GM21825 (cell line): ENCODE results near the gene TTC23.
"Not testable (repeated sequence)": the region's sequence is repeated elsewhere in the genome, so short reads cannot be mapped to it uniquely, and the experiment has no call there.

Experiments used
- ATAC-seq: cut with Tn5 transposase; IDR thresholded peaks from one replicate; pipeline ENCODE4 v1.9.1; 2021; ENCODE audit warnings: mild to moderate bottlenecking, moderate library complexity; ENCODE audit not compliant: unreplicated experiment

TTC23 gene

DNA sequence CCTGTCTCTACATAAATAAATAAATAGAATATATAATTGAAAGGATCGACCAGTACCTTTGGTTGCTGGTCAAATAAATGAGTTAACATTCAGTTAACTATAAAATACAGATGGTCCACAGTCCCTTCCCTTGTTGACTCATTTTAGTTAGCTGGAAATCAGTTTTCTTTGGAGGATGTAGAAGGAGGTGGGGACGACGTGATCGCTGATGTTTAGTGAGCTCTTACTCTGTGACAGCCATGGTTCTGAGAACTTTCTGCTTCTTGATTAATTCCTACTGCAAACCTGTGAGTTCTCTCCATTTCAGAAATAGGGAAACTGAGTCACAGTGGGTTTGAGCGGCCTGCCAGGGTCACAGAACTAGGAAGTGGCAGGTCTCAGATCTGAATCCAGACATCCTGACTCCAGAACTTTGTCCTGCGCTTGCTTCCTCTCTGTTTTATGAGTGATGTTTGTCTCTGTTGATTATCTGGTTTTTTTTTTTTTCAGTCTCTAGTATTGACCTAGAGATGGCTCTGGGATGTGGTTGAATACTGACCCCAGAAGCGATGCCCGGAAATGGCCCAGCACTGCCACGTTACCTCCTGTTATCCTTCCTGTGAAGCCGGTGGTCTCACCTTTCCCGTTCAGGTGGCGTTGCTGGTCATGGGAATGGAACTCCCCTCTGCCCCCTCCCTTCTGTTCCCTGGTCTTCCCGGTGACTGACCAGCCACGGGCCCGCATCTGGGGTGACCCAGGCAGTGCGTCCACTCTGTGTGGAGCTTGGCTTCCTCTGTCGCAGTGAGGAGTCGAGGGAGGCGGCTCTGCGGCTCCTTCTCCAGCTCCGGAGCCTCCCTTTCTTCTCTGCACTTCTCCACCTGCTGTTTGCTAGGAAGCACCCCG is 126.3 kb downstream of the TTC23 start:
- ATAC-seq = no peak

DNA sequence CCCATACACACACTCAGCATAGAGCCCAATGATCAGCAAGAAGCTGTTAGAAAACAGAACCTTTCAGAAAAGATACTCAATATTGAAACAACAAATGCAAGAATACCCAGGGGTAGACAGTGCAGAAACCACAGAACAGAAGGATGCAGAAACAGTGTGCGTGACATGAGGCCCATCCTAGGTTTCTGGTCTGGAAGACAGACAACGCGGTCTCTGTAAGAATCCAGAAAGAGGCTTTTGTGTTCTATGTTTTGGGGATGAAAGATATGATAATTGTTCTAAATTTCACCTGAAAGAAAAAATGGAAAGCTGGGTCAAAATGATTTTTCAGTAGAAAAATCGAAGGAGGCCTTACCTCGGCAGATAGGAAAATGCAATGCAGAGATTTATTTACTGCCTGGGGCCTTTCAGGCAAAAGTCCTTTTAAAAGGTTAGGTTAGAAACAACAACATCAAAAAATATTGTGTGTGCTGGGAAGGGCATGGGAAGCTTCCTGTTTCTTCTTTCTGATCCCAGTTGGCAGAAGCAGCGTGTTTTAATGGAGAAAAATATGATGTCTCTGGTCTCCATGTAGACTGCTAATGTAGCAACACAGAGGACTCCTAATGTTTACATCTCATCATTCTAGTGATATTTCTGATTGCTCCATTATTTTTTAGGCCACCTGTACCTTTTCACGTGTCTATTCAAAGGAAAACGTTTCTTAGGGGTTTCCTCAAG is 127.5 kb downstream of the TTC23 start:
- no peak for ATAC-seq

DNA sequence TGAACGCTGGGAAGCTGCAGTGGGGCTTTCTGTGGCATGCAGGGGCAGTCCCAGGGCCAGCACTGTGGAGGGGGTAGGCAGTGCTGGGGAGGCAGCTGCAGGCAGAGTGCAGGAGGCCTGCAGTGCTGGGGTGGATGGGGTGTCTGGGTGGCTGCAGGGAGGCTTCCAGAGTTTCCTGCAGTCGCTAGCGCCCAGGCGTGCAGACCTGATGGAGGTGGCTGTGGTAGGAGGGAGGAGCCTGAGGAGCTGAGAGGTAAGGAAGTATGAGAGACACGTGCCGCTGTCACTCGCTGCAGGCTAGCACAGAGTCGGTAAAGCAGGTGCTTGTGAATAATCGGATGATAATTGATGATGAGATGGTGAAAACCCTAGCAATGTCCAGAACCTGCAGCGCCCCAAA is 128.2 kb downstream of the TTC23 start:
- ATAC-seq = no peak

DNA sequence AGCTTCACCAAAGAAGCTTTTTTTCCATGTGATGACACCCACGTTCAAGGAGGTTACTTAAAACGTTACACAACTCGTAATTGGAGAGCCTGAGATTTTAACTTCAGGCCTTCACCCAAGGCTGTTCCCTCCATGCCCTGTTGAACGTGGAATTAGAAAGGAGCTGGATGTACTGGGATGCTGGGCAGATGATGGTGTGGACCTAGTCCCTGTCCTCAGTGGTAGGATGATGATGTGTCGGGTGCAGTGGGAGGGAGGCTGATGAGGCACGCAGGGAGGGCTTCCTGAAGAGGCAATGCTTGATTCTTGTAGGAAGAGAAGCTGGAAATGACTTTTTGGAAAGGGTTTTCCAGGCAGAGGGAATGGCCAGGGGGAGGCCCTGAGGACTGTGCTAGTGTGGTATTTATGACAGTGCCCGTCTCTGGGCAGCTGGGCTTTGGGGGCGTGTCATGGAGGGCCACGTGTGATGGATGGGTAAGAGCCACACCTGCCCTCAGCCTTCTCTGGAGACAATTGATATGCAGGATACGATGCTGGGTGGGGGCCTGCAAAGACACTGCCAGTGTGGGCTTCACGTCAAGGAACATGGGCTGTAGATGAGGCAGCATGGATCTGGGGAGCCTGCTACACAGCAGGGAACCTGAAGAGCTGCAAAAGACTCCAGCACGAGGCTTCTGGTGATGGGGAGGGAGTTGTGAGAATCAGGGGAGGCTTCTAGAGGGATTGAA is 129.2 kb downstream of the TTC23 start:
- no peak for ATAC-seq

DNA sequence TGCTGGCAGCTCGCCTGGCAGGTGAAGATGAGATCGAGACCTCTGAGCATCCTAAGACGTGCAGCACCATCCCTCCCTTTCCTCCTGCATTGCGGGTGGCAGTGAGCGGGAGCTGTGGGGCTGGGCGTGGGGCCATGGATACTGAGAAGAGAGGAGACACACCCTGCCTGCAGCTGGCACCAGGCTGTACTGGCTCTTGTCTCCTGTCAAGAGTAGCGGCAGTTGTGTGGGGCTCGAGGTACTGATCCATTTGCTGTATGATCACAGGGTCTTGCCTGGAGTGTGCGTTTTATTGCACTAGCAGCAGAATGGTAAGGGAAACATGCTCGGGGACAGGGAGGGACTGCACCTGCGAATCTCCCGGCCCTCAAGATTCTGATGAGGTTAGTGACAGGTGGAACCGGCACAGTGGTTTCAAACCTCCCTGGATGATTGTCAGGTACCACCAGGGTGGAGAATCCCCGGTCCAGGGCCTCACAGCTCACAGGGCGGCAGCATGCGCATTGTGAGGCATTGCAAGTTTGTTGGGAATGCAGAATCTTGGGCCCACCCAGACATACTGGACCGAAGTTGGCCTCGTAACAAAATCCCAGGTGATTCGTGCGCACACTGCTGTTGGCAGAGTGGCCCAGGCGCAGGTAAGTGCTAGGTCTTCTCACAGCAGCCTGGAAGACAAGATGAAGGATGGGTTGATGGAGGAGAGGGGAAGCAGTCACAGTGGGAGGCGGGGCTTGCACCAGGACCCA is 130.4 kb downstream of the TTC23 start:
- ATAC-seq = no peak

DNA sequence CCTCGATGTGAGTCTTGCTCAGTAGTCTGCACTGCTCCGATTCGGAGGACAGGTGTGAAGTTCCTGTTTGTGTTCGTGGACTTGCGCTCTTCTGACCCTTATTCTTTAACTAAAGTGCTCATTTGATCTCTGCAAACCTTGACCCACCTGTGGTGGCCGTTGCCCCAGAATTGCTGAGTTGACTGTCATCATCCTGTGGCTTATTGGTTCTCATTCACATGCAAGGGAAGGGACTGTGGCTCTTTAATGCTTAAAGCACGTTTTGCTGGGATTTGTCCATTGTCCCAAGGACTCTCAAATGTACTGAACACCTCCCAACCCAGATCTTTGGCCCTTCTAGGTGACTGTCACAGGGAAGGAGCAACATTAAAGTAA is 131.1 kb downstream of the TTC23 start:
- ATAC-seq = no peak

DNA sequence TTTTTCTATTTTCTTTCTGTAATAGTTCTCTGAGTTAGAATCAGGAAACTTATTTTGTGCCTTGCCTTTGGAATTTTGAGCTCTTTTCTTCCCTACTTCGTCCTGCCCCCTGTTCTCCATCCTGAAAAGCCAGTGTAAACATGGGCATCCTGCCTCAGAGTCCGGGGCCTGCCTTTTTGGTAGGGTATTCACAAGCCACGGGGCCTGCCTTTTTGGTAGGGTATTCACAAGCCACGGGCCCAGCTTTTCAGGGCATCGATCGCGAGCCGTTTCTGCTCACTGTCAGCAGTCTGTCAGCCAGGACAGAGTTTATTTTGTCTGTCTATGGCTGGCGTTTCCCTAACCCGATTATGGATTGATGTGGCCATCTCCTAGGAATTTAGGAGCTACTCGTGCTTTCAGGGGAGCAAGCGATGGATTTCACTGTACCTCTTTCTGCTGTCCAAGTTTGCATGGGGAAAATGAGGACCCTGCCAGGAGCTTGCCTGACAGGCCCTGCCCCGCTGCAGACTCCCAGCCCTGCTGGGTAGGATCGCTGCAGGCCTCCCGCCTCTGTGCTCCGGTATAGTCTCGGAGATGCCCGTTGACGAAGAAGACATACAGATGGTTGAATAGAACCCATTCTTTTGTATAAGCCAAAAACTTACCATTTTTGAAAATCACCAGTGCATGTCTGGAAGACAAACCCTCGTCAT is 131.7 kb downstream of the TTC23 start:
- ATAC-seq = no peak

DNA sequence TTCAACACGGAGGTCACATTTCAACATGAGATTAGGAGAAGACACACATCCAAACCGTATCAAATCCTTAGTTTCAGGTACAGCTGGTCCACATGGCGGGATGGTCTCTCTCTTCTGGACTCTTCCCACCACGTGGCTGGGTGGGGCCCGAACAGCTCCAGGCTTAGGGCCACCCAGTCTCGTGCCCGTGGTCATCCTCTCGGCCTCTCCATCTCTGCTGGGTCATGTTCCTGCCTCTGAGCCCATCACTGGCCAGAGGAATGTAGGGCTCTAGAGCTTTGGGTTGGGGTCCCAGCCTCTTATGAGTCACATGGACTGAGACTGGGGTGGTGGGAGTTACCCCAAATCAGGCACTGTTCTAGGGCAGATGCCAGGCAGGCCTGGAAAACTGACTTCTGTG is 132.3 kb downstream of the TTC23 start:
- no peak for ATAC-seq

DNA sequence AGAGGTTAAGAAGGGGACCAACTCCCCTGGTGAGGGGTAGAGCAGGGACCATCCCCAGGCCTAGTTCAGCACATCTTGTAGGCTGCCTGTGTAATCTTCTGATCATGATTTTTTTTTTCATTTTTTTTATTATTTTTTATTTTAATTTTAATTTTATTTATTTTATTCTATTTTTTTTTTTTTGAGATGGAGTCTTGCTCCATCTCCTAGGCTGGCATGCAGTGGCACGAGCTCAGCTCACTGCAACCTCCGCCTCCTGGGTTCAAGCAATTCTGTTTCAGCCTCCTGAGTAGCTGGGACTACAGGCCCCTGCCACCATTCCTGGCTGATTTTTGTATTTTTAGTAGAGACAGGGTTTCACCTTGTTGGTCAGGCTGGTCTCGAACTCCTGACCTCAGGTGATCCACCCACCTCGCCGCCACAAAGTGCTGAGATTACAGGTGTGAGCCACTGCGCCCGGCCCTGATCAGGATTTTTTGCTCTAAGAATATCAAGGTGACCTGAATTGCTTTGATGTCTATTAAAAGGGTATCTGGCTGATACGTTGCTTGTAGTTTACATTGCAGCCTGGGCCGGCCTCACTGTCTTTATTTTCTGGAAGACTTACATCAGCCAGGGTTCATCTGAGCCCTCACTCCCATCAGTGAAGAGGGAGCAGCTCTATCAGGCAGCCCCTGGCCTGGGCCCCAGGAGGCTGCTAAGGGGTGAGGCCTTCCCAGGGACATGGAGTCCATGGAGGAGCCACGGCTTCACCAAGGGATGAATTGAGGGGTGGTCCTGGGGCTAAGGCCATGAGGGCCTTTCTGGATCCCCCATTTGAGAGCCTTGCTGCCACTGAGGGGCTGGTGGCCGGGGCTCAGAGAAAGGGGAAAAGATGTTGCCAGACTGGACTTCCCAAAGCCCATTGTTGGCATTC is 133.8 kb downstream of the TTC23 start:
- ATAC-seq = no peak

DNA sequence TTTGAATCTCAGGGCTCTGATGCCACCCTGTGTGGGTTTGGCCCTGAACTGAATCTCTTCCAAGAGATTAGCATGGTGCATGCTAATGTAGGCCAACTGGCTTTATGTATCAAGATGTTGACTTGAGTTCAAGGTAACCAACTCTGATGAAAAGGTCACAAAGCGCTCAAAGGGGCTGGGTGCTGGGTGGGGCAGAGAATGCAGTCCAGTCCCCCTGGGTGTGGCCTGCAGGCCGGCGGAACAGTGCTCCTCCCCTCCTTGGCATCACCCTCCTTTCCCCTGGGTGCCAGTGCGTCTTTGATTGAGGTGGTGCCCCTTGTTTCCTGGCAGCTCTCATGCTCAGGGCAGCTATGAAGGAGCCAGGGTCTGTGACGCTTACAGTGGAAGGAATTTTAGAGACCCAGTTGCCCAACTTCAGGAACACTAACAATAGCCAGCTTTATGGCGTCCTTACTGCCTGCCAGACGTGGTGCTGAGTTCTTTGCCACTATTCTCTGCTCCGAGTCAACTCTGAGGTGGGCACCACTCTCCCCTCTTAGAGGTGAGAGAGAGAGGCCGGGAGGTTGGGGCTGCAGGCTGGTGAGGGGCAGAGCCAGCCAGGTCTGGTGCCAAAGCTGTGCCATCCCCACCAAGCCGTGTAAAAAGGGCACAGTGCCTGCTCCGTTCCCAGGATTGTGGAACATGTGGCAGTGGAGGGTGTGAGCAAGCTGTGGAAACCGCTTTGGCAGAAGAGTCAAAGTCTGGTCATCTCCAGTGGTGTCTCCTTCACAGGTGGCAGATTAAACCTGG is 134.7 kb downstream of the TTC23 start:
- no peak for ATAC-seq

DNA sequence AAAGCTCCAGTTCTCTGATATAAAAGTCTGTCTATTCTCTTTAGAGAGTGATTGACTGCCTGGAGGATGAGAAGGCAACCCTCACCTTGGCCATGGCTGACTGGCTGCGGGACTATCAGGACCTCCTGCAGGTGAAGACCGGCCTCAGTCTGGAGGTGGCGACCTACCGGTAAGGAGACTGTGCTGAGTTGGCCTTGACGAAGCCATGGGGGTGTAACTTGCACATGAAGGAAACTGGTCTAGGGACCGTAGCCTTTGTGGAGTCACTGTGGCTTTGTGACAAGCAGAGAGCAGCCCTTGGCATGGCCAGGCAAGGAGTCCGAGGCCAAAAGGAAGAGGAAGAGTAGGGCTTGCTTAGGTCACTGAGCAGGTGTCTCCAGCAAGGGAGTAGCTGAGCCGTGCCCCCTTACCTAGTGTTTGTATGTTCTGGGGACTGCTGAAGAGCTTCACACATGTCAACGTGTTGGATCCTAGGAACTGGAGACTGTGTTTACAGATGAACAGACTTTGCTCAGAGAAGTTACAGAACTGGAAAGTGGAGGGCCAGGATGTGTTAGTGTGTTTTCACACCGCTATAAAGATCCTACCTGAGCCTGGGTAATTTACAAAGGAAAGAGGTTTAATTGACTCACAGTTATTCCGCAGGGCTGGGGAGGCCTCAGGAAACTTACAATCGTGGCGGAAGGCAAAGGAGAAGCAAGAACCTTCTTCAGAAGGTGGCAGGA is 135.7 kb downstream of the TTC23 start:
- no peak for ATAC-seq

DNA sequence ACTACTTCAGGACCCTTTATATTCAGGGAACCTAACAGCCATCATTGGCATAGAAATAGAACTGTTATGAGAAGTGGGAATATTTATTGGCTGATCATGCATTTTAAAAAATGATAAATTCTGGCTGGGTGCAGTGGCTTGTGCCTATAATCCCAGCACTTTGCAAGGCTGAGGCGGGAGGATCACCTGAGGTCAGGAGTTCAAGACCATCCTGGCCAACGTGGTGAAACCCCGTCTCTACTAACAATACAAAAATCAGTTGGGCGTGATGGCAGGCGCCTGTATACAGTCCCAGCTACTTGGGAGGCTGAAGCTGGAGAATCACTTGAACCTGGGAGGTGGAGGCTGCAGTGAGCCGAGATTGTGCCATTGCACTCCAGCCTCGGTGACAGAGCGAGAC is 137.7 kb downstream of the TTC23 start:
- ATAC-seq = not testable (repeated sequence)

DNA sequence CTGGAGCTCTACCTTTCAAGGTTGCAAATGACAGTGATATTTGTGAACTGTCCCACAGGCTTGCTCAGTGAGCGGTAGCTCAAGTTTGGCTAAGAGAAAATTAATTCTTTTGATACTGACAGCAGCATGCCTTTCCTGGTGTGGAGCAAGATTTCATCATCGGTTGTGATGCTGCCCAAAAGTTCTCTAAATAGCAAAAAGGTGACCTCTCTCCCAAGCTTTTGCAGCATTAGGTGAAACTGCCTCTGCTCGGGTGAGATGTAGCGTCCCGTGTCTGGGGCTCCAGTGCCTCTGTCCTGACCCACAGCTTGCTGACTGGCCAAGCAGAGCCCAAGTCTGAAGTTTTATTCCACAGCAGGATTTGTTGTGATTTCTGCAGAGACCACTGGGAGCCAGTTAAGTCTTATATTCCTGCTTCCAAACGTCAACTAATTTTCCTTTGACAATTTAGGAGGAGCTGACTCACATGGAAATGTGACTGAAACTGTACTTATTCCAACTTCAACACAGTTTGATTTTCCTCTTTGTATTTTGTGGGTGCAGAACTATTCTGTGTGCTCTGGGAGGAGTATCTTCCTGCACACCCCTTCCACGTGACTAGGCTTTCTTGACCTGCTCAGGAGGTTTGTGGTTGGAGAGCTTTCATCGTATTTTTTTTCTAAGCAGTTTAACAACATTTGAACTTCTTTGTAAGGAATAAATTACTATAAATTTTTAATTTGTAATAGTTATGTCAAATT is 138.6 kb downstream of the TTC23 start:
- ATAC-seq = no peak

DNA sequence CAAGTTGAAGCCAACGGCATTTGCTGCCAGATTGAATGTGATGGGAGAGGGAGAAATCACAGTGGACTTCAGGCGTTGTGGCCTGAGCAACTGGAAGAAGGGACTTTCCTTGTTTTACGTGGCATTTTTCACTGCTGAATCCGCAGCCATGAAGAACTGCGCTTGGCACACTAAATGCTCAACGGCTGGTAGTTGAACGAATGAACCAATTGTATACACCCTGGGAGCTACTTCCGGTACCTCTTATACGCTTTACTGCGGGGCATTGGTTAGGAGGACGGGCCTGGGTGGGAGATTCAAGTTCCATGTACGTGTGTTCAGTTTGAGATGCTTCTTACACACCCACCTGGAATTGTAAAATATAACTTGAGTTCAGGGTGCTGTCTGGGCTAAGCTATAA is 139.3 kb downstream of the TTC23 start:
- no peak for ATAC-seq

DNA sequence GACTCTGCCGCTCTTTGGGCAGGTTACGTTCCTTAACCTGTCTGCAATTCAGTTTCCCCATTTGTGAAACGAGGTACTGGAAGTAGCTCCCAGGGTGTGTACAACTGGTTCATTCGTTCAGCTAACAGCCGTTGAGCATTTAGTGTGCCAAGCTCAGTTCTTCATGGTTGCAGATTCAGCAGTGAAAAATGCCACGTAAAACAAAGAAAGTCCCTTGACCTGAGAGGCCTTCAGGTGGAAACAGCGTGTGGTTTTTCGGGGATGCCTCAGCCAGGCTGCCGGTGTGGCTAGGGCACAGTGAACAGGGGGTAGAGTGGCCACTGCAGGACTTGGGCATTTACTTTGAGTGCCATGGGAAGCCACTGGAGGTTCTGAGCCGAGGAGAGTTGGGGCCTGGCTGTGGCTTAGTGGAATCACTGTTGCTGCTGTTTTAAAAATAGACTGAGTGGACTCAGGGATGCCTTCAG is 139.8 kb downstream of the TTC23 start:
- no peak for ATAC-seq

DNA sequence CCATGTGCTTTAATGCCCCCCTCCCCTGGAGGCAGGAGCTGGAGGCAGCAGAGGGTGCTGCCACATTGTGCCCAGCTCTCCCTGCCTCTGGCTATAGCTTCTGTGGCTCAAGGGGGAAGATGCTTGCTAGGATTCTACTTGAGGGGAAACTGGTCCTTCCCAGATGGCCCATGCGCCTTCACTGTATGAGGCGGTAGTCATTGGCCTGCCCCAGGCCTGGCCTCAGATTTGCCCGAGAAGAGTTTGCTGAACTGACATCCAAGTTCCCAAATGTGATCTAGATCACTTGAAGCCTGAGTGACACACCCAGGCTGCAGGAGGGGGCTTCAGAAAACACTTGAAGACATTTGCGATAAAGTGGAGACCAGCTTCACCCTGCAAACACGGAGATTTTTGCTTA is 140.4 kb downstream of the TTC23 start:
- no peak for ATAC-seq
